ENCODE data around the gene DMAC2.
"Not testable (repeated sequence)": the region's sequence is repeated elsewhere in the genome, so short reads cannot be mapped to it uniquely, and the experiment has no call there.

Gene DMAC2

GRCh38 chr19:41398598-41398997 lies 41.1 kb downstream of the DMAC2 start:
- no peak for DNase-seq (ENCODE audit: low read depth)

- no peak for DNase-seq (ENCODE audit: low read depth)
Observed at GRCh38 chr19:41398050-41398418, 41.7 kb downstream of the DMAC2 start.

DNA sequence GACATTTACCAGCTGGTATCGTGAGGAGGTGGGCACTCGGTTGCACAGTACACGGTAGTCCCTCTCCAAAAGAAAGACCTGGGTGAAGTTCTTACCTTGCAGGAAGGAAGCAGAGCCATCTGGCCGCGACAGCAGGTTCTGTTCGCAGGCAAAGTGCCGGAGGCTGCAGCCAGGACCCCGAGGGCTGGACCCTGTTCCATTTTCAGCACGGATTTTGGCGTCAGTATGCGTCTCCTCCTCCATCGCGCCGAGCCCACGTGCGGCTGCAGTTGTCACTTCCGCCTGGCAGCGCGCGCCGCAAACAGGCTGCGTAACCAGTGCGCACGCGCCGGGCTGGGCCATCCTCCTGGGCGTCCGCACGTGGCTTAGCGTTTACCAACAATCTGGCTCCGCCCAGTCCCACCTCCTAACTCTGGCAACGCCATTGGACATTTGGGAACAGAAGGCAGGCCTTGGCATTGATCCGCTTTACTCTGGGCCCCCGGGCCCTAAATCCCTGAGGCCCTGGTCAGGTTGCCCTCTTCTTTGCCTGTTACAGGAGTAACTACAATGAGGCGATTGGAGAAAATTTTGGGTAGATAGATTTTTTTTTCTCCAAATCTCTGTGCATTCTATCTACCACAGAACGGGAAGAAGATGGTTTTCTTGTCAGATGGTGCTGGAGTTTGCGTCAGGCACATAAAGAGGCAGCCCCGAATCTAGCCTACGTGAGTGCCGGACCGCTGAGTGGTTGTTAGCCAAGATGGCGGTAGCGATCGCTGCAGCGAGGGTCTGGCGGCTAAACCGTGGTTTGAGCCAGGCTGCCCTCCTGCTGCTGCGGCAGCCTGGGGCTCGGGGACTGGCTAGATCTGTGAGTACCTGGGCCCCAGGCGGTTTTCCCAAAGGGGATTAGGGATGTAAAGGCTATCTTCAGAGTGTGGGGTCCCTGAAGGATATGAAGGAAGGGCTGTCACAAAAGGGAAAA lies 42.3 kb downstream of the DMAC2 start, which contains the start of the genes BCKDHA and EXOSC5:
Gene BCKDHA, plus strand, starts transcription at position 733 of the 964 bp plus-strand sequence. Its CDS starts 10 bp downstream, at position 743.
Gene EXOSC5, minus strand, starts transcription at position 274 of the 964 bp plus-strand sequence. Its CDS starts 31 bp downstream, at position 243.
- peak; percentile 99 for DNase-seq (ENCODE audit: low read depth)

DNA sequence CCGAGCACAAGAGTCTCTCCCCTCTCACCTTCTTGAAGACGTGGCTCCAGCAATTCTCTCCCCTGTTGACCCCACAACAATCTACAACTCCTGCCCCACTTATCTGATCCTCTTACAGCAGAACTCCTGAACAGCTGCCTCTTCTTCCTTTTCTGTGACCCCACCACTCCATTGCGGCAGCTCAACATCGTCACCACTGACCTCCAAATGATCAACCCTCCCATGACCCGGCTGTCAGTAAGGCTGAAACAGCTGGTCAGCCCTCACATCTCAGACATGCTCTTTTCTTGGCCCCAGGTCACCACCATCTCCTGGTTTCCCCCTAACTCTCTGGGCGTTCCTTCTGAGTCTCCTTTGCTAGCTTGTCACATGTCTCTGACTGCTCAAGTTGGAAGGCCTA lies 44.4 kb downstream of the DMAC2 start:
- no peak for DNase-seq (ENCODE audit: low read depth)

DNA sequence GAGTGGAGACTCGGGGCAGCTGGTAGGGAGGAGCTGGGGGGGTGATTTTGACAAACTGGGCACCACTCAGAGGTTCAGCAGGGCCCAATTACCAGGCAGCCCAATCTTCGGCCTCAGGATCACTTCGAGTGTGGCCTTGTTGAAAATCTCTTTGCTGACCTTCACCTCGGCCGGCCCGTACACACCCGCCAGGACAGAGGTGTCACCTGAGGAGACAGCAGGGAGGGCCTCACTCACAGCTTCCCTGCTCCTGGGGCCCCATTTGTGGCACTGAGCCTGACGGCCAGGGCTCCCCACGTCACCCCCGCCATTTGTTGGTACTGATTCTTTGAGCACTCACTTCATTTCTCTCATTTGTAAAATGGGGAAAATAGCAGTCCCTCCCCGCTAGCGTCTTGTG lies 46.9 kb downstream of the DMAC2 start:
- no peak for DNase-seq (ENCODE audit: low read depth)

- no peak for DNase-seq (ENCODE audit: low read depth)
Observed at GRCh38 chr19:41391618-41392017, 48.1 kb downstream of the DMAC2 start.

GRCh38 chr19:41386442-41386841 lies 53.3 kb downstream of the DMAC2 start:
- DNase-seq (ENCODE audit: low read depth), result no peak

- no peak for DNase-seq (ENCODE audit: low read depth)
Observed at GRCh38 chr19:41384351-41384750, 55.4 kb downstream of the DMAC2 start.

DNA sequence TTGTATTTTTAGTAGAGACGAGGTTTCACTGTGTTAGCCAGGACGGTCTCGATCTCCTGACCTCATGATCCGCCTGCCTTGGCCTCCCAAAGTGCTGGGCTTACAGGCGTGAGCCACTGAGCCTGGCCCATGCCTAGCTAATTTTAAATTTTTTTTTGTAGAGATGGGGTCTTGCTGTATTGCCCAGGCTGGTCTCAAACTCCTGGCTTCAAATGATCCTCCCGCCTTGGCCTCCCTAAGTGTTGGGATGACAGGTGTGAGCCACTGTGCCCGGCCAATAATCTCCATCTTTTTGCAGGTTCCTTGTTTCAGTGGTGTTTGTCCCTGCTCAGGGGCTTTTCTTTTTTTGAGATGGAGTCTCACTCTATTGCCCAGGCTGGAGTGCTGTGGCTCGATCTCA lies 58.2 kb downstream of the DMAC2 start:
- DNase-seq (ENCODE audit: low read depth), result not testable (repeated sequence)

Measured in T follicular helper cell (primary cell).